GM21367 (cell line): ENCODE measurements around the gene MS4A12.
"Not testable (repeated sequence)": the region's sequence is repeated elsewhere in the genome, so short reads cannot be mapped to it uniquely, and the experiment has no call there.

Source experiments
- ATAC-seq: cut with Tn5 transposase; IDR thresholded peaks from one replicate; pipeline ENCODE4 v1.9.1; 2021; ENCODE audit not compliant: unreplicated experiment

The MS4A12 gene, protein sequence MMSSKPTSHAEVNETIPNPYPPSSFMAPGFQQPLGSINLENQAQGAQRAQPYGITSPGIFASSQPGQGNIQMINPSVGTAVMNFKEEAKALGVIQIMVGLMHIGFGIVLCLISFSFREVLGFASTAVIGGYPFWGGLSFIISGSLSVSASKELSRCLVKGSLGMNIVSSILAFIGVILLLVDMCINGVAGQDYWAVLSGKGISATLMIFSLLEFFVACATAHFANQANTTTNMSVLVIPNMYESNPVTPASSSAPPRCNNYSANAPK

DNA sequence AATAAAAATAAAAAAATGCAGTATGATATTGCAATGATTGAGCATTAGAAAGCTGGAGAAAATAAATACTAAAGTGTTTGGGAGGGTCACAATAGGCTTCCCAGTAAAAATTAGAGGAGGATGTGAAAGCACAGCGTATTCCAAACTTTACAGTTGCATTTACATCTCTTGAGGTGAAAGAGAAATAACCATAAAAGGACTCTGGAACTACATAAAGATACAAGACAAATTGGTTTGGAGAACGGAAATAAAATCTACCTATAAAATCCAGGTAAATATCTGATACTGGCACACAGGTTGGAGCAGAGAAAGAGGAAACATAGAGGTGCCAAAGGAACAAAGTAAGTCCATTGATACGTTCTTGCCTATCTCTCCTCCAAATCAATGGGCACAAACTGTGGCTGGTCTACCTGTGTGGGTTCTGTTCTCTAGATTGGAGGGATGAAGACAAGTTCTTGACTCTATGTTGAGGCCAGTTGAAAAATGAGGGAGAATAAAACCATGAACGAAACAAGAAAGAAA is at the start of gene MS4A12:
MS4A12 (plus strand) TSS at position 291 of the 522 bp plus-strand sequence. CDS start 4,541 bp downstream, outside the sequence.
- ATAC-seq, result no peak

- ATAC-seq, result no peak
These were observed 45.5 kb upstream of the MS4A12 start for GRCh38 chr11:60447070-60447469.

DNA sequence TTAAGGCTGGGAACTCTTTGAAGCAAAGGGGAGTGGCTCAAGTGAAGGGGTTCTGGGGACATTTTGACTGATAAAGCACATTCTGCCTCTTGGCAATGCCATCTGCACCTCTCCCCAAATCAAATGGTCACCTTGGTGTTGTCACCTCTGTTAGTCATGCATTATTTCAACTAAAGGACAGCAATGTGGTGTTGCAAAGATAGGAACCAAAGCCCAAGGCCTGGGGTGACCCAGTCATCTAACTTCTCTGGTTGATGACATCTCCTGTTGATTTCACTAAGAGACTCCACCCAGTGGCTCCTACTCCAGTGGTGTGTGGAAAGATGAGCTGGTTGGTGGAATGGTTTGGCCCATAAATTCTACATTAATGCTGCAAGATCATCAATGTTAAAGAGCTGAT is 44.7 kb upstream of the MS4A12 start:
- ATAC-seq, result no peak

DNA sequence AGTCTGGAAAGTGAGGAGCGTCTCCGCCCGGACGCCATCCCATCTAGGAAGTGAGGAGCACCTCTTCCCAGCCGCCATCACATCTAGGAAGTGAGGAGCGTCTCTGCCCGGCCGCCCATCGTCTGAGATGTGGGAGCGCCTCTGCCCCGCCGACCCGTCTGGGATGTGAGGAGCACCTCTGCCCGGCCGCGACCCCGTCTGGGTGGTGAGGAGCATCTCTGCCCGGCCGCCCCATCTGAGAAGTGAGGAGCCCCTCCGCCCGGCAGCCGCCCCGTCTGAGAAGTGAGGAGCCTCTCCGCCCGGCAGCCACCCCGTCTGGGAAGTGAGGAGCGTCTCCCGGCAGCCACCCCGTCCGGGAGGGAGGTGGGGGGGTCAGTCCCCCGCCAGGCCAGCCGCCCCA is 41.4 kb upstream of the MS4A12 start:
- not testable (repeated sequence) for ATAC-seq

GRCh38 chr11:60454212-60454611 is 38.4 kb upstream of the MS4A12 start:
- no peak for ATAC-seq

DNA sequence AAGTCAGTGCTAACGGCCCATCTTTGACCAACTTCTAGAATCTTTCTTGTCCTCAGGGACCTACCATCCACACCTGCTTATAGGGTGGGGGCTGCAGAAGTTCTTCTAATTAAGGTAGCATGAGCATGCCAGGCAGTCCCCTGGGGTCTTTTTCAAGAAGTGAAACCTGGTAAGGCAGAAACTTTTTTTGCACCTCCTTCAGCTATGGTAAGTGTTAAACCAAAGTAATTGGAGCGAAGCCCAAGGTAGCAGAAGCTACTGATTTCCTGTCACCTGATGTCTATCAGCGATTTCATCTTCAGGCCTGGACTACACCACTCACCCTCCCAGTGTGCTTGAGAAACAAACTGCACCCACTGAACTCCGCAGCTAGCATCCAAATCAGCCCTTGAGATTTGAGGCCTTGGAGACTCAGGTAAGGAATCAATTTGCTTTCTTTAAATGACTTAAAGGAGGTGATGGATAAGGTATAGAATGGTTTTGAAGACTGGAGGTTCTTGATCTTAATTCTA is 37.0 kb upstream of the MS4A12 start, which contains the start of gene MS4A1:
MS4A1 (plus strand) TSS at position 317 of the 512 bp plus-strand sequence. CDS start 6,528 bp downstream, outside the sequence.
- peak; percentile 84 for ATAC-seq

GRCh38 chr11:60457576-60457975 is 35.0 kb upstream of the MS4A12 start:
- ATAC-seq, result peak; percentile 34

DNA sequence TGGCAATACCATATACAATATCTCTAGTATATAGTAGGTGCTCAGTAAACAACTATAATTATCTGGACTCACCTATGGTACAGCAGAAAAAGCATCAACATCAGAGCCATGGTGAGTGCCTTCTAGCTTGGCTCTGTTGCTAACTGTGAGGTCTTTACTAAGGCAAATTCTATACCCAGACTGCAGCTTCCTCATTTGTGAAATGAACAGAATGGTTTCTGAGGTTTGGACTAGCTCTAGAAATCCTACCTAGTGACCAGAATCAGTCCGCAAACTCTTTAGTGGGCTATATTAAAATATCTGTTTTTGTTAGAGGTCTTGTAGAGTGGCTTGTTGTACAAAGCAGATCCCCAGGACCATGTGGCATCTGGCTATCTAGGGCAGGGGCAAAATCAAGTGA is 33.2 kb upstream of the MS4A12 start:
- no peak for ATAC-seq

GRCh38 chr11:60468829-60469228 is 23.7 kb upstream of the MS4A12 start:
- ATAC-seq, result no peak

GRCh38 chr11:60469723-60470122 is 22.9 kb upstream of the MS4A12 start:
- no peak for ATAC-seq

DNA sequence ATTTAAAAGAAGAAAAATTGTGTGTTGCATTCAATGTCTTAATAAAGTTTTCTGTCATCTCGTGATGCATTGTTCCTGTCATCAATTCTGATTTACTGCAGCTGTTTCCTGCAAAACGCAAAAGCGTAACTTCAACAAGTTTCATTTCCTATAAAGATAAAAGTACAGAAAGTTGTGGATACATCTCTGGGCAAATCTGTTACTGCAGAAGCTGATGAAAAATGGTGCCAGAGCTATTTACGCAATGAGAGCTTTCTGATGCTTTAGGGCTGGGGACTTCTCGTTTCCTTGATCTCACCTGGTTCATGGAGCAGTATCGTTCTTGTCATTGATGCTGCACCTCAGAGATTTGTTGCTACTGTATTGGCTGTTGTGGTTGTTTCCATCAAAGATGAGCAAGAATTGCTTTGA is 15.5 kb upstream of the MS4A12 start:
- ATAC-seq, result no peak

- no peak for ATAC-seq
These were observed 10.2 kb upstream of the MS4A12 start for GRCh38 chr11:60482361-60482760.

- peak; percentile 97 for ATAC-seq
These were observed 6.6 kb upstream of the MS4A12 start for GRCh38 chr11:60485987-60486386.

DNA sequence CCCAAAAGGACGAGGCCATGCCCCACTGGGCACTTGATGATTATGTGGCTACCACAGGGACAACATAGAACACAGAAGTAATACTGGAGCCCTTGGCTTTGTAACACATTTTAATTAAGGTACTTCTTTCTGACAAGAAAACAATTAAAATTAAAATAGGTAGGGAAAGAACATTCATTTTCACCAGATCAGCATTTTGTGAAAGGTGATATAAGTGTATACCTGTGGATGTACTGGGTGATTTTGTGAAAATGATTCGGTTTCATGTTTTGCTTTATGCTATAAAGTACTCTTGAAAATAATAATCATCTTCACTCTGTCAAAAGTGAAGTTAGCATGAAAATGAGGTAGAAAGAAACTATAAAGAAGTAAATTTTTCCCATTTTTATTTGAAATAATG is 876 bp downstream of the MS4A12 start:
- ATAC-seq, result no peak

DNA sequence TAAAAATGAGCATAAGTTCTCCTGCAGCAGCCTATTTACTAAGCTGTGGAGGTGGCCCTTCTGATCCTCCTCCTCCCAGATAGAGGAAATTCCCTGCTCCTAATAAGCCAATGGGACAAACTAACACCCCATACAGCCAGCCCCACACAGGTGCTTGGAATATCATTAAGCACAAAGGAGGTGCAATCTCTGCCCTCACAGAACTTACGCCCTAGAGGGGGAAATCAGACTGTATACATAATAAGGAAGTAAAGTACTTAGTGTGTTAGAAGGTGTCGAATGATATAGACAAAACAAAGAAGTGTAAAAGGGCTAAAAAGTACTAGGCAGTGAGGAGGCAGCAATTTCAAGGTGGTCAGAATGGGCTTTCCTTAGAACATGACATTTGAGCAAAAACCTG is 5.8 kb downstream of the MS4A12 start:
- ATAC-seq, result peak; percentile 15

- ATAC-seq, result peak; percentile 70
These were observed 6.3 kb downstream of the MS4A12 start for GRCh38 chr11:60498853-60499252.

- no peak for ATAC-seq
These were observed 7.8 kb downstream of the MS4A12 start for GRCh38 chr11:60500276-60500910.

DNA sequence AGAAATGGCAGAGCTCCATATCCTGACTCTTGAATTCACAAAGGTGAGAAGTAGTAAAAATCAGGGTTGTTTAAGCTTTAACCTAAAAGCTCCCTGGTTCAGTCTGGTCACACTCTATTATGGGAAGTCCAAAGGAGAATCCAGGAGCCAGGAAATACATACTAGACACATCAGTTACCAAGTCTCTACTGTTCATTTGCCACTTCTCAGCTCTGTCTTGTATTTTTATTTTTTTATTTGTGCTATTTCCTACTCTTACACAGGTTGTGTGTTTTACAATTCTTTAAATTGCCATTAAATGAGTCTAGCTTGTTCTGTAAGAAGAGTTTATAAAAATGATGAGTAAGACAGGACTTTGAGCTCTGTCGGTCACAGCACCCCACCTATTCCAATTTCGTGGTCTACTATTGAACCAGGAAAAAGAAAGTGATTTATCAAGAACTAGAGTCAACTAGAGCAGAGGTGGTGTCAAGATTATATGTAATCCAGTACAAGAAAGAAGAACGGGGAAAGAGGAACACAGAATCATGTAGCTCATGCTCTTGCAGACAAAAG is 9.7 kb downstream of the MS4A12 start:
- no peak for ATAC-seq

DNA sequence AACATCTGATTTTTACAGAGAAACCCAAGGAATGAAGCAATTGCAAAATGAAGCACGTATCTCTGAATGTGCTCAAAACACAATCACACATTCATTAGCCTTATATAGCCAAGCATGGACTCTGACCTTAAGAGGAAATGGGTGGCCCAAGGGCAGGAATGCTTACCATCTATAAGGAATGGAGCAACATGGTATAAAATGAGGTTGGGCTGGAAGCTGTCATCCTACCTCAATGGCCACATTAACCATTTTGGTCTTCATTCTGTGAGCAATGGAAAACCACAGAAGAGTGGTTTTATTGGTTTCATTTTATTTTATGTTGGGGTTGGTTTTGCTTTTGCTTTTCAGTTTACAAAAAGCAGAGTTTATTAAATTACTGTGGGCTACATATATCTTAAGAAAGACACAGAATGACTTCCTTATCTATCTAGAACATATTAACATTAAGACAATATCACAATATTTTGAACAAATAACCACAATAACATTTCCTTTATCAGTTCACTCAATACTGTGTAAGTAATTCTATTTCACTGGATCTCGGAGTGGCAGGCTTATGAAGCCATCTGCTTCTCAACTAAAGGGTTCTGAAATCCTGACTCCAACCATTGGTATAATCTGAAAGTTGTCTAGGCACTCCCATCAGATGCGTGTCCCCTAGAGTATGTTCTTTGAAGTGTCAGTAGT is 11.8 kb downstream of the MS4A12 start:
- no peak for ATAC-seq

DNA sequence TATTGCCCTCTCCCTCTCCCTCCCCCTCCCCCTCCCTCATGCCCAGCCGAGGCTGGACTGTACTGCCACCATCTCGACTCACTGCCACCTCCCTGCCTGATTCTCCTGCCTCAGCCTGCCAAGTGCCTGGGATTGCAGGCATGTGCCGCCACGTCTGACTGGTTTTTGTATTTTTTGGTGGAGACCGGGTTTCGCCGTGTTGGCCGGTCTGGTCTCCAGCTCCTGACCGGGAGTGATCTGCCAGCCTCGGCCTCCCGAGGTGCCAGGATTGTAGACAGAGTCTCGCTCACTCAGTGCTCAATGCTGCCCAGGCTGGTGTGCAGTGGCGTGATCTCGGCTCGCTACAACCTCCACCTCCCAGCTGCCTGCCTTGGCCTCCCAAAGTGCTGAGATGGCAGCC is 17.0 kb downstream of the MS4A12 start:
- ATAC-seq, result not testable (repeated sequence)

DNA sequence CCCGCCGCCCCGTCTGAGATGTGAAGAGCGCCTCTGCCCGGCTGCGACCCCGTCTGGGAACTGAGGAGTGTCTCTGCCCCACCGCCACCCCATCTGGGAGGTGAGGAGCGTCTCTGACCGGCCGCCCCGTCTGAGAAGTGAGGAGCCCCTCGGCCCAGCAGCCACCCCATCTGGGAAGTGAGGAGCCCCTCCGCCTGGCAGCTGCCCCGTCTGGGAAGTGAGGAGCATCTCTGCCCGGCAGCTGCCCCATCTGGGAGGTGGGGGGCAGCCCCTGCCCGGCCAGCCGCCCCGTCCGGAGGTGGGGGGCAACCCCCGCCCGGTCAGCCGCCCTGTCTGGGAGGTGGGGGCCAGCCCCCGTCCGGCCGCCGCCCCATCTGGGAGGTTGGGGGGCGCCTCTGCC is 17.6 kb downstream of the MS4A12 start:
- not testable (repeated sequence) for ATAC-seq
